GM23338 (cell line): ENCODE data around the gene TPP2. TPM values are rescaled to one million over a fixed set of nuclear protein-coding genes. Genes with fewer than 3 reads are reported as not detected.

Experiments used
- ATAC-seq: fragments of 200-7000 bp; cut with Tn5 transposase; 3 replicates; pipeline ENCODE4 v1.9.1; 2020
- DNase-seq: peaks from one replicate; pipeline ENCODE4 v3.0.0-alpha.2; 2015; ENCODE audit warnings: low spot score
- H2AFZ ChIP-seq: fragments of 200-600 bp; sonication (generic); 2 replicates; pipeline ENCODE4 v1.8.0; 2016; ENCODE audit warnings: antibody characterized with exemption, mild to moderate bottlenecking, moderate library complexity
- H3F3A ChIP-seq: fragments of 200-600 bp; sonication (generic); replicated peaks from 2 replicates; pipeline ENCODE4 v1.8.0; 2017; ENCODE audit warnings: antibody characterized with exemption, mixed run types, low read depth
- H3K27ac ChIP-seq: fragments of 200-600 bp; sonication (generic); 2 replicates; pipeline ENCODE4 v1.6.1; 2016; ENCODE audit warnings: low read depth
- H3K27me3 ChIP-seq: fragments of 200-600 bp; sonication (generic); 2 replicates; pipeline ENCODE4 v1.8.0; 2016; ENCODE audit warnings: mild to moderate bottlenecking, mixed run types, moderate library complexity; ENCODE audit not compliant: insufficient read depth
- H3K36me3 ChIP-seq: fragments of 200-600 bp; sonication (generic); 2 replicates; pipeline ENCODE4 v1.8.0; 2016; ENCODE audit warnings: mild to moderate bottlenecking; ENCODE audit not compliant: insufficient read depth
- H3K4me1 ChIP-seq: fragments of 200-600 bp; sonication (generic); 2 replicates; pipeline ENCODE4 v1.8.0; 2016; ENCODE audit warnings: mild to moderate bottlenecking, moderate library complexity; ENCODE audit not compliant: insufficient read depth
- H3K4me2 ChIP-seq: fragments of 200-600 bp; sonication (generic); 2 replicates; pipeline ENCODE4 v1.7.1; 2017; ENCODE audit warnings: mixed run types
- H3K4me3 ChIP-seq: fragments of 200-600 bp; sonication (generic); 2 replicates; pipeline ENCODE4 v1.6.1; 2016; ENCODE audit warnings: mixed run types
- H3K79me2 ChIP-seq: fragments of 200-600 bp; sonication (generic); replicated peaks from 2 replicates; pipeline ENCODE4 v1.8.0; 2017; ENCODE audit warnings: mild to moderate bottlenecking; ENCODE audit not compliant: insufficient read depth
- H3K9me2 ChIP-seq: fragments of 200-600 bp; sonication (generic); 2 replicates; pipeline ENCODE4 v1.8.0; 2017; ENCODE audit not compliant: insufficient read depth
- H4K20me1 ChIP-seq: fragments of 200-600 bp; sonication (generic); replicated peaks from 2 replicates; pipeline ENCODE4 v1.8.0; 2017; ENCODE audit warnings: mild to moderate bottlenecking; ENCODE audit not compliant: insufficient read depth
- H3K27ac Mint-ChIP-seq: 2 replicates; pipeline ENCODE4 v1.8.0; 2020; ENCODE audit warnings: inconsistent platforms, mild to moderate bottlenecking, moderate library complexity, mixed read lengths
- H3K27me3 Mint-ChIP-seq: 3 replicates; pipeline ENCODE4 v1.8.0; 2022; ENCODE audit warnings: low read depth, mild to moderate bottlenecking, moderate library complexity, mixed read lengths, inconsistent platforms; ENCODE audit not compliant: insufficient read depth, poor library complexity
- H3K36me3 Mint-ChIP-seq: 3 replicates; pipeline ENCODE4 v1.8.0; 2021; ENCODE audit warnings: low read depth, mild to moderate bottlenecking, inconsistent platforms, moderate library complexity, mixed read lengths
- H3K4me1 Mint-ChIP-seq: 3 replicates; pipeline ENCODE4 v1.8.0; 2020; ENCODE audit warnings: mild to moderate bottlenecking, inconsistent platforms, mixed read lengths
- H3K4me3 Mint-ChIP-seq: 3 replicates; pipeline ENCODE4 v1.8.0; 2021; ENCODE audit warnings: moderate library complexity, mild to moderate bottlenecking, inconsistent platforms, mixed read lengths
- H3K9me3 Mint-ChIP-seq: 3 replicates; pipeline ENCODE4 v1.8.0; 2020; ENCODE audit warnings: moderate library complexity, mild to moderate bottlenecking, inconsistent platforms, mixed read lengths
- CREB1 ChIP-seq: fragments of 250-450 bp; sonication (Bioruptor Pico); IDR thresholded peaks from 2 replicates; pipeline ENCODE4 v1.5.0; 2020; ENCODE audit warnings: low read depth, mild to moderate bottlenecking, moderate library complexity
- CTCF ChIP-seq, 2 experiments: fragments of 200-600 bp in 1 of 2; sonication (generic) in 1 of 2; conservative IDR thresholded peaks; 2 replicates each; pipeline versions ENCODE4 v1.5.1 to v1.6.1; 2016 to 2017; ENCODE audit warnings: antibody characterized with exemption in 2 of 2, low read depth in 2 of 2, mild to moderate bottlenecking in 2 of 2, moderate library complexity in 1 of 2
- EZH2 ChIP-seq: fragments of 200-600 bp; sonication (generic); IDR thresholded peaks from one replicate; pipeline ENCODE4 v1.8.0; 2017; ENCODE audit warnings: antibody characterized with exemption, mild to moderate bottlenecking, low read depth; ENCODE audit not compliant: unreplicated experiment
- NANOG ChIP-seq: IDR thresholded peaks from 2 replicates; pipeline ENCODE4 v1.6.1; 2016; ENCODE audit warnings: antibody characterized with exemption, borderline replicate concordance
- STAT1 ChIP-seq: IDR thresholded peaks from one replicate; pipeline ENCODE4 v1.6.1; 2016; ENCODE audit warnings: antibody characterized with exemption; ENCODE audit not compliant: unreplicated experiment
- ZNF331 ChIP-seq: fragments of 250-450 bp; sonication (Bioruptor Pico); IDR thresholded peaks from 2 replicates; pipeline ENCODE4 v1.5.0; 2020; ENCODE audit warnings: low read depth, mild to moderate bottlenecking, moderate library complexity
- polyA plus RNA-seq: library from polyadenylated mRNA; unstranded; fragments of >200 nt; fragmentation: Nextera tagmentation; extraction: Ambion mirVana; gene quantifications from 2 replicates; pipeline ENCODE4 v1.2.1, GENCODE V29; 2016
- total RNA-seq: library from RNA; depleted of rRNA; stranded (reverse); fragments of >200 nt; shearing (Covaris generic); gene quantifications from 2 replicates; pipeline ENCODE4 v1.2.3, GENCODE V29; 2014
- TF ChIP-seq, protein P1 (sequence below): fragments of 250-450 bp; sonication (Bioruptor Pico); IDR thresholded peaks from 2 replicates; pipeline ENCODE4 v1.5.0; 2020; ENCODE audit warnings: mild to moderate bottlenecking, moderate library complexity

The TPP2 gene
- total and polyA plus RNA-seq, 2 experiments from 2014 or later: 56.6 to 111 TPM

DNA sequence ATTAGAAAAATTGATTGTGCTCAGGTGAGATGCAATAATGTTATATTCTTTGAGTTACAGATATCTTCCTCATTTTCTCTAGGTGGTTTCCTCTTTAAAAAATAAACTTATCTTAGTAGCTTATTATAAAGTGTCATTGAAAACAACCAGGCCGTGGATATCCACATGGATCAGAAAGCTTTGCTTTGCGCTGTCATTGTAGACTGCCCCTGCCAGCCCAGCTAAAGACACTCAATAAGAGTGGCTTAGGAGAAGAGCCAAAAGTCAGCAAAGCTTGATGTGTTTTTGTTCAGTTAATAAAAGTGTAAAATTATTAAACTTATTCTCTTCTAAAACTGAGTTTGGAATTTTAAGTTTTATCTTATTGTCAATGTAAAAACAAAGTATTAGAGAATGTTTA is 34.4 kb downstream of the TPP2 start:
- Mint-ChIP-seq H3K27me3 (no peaks in the 10 kb centered on the region), H3K4me3 (no peak overlapping the region), H3K36me3 (peaks cover 76% of the 10 kb centered on the region), H3K9me3 (no peaks in the 10 kb centered on the region), H3K27ac (no peak overlapping the region), H3K4me1 (no peaks in the 10 kb centered on the region)
- Histone ChIP-seq H2AFZ (no peak overlapping the region), H4K20me1 (peaks cover 5% of the 10 kb centered on the region; the same call in 1 of the 2 replicates), H3K4me1 (no peaks in the 10 kb centered on the region), H3K79me2 (no peaks in the 10 kb centered on the region), H3K4me2 (no peak overlapping the region), H3F3A (no peaks in the 10 kb centered on the region), H3K27ac (no peak overlapping the region), H3K9me2 (no peaks in the 10 kb centered on the region), H3K27me3 (no peaks in the 10 kb centered on the region), H3K36me3 (peaks cover 80% of the 10 kb centered on the region), H3K4me3 (no peak overlapping the region)
- TF ChIP-seq EZH2 (no peak), NANOG (no peak), STAT1 (no peak), CREB1 (CRISPR knock-in tag) (no peak), ZNF331 (no peak)
- TF ChIP-seq, protein P1, sequence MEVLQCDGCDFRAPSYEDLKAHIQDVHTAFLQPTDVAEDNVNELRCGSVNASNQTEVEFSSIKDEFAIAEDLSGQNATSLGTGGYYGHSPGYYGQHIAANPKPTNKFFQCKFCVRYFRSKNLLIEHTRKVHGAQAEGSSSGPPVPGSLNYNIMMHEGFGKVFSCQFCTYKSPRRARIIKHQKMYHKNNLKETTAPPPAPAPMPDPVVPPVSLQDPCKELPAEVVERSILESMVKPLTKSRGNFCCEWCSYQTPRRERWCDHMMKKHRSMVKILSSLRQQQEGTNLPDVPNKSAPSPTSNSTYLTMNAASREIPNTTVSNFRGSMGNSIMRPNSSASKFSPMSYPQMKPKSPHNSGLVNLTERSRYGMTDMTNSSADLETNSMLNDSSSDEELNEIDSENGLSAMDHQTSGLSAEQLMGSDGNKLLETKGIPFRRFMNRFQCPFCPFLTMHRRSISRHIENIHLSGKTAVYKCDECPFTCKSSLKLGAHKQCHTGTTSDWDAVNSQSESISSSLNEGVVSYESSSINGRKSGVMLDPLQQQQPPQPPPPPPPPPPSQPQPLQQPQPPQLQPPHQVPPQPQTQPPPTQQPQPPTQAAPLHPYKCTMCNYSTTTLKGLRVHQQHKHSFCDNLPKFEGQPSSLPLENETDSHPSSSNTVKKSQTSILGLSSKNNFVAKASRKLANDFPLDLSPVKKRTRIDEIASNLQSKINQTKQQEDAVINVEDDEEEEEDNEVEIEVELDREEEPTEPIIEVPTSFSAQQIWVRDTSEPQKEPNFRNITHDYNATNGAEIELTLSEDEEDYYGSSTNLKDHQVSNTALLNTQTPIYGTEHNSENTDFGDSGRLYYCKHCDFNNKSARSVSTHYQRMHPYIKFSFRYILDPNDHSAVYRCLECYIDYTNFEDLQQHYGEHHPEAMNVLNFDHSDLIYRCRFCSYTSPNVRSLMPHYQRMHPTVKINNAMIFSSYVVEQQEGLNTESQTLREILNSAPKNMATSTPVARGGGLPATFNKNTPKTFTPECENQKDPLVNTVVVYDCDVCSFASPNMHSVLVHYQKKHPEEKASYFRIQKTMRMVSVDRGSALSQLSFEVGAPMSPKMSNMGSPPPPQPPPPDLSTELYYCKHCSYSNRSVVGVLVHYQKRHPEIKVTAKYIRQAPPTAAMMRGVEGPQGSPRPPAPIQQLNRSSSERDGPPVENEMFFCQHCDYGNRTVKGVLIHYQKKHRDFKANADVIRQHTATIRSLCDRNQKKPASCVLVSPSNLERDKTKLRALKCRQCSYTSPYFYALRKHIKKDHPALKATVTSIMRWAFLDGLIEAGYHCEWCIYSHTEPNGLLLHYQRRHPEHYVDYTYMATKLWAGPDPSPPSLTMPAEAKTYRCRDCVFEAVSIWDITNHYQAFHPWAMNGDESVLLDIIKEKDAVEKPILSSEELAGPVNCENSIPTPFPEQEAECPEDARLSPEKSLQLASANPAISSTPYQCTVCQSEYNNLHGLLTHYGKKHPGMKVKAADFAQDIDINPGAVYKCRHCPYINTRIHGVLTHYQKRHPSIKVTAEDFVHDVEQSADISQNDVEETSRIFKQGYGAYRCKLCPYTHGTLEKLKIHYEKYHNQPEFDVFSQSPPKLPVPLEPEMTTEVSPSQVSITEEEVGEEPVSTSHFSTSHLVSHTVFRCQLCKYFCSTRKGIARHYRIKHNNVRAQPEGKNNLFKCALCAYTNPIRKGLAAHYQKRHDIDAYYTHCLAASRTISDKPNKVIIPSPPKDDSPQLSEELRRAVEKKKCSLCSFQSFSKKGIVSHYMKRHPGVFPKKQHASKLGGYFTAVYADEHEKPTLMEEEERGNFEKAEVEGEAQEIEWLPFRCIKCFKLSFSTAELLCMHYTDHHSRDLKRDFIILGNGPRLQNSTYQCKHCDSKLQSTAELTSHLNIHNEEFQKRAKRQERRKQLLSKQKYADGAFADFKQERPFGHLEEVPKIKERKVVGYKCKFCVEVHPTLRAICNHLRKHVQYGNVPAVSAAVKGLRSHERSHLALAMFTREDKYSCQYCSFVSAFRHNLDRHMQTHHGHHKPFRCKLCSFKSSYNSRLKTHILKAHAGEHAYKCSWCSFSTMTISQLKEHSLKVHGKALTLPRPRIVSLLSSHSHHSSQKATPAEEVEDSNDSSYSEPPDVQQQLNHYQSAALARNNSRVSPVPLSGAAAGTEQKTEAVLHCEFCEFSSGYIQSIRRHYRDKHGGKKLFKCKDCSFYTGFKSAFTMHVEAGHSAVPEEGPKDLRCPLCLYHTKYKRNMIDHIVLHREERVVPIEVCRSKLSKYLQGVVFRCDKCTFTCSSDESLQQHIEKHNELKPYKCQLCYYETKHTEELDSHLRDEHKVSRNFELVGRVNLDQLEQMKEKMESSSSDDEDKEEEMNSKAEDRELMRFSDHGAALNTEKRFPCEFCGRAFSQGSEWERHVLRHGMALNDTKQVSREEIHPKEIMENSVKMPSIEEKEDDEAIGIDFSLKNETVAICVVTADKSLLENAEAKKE (CRISPR knock-in tag): no peak
- ATAC-seq (no peak), DNase-seq (no peak)

GRCh38 chr13:102638741-102639140 is 42.0 kb downstream of the TPP2 start:
- Histone ChIP-seq H4K20me1 (peaks cover 14% of the 10 kb centered on the region; the same call in 1 of the 2 replicates), H3K4me1 (no peaks in the 10 kb centered on the region), H3K79me2 (no peaks in the 10 kb centered on the region), H3F3A (no peaks in the 10 kb centered on the region), H3K27me3 (no peaks in the 10 kb centered on the region), H3K4me3 (no peak overlapping the region), H2AFZ (no peak overlapping the region), H3K27ac (no peak overlapping the region), H3K36me3 (peaks cover 57% of the 10 kb centered on the region), H3K4me2 (no peak overlapping the region), H3K9me2 (no peaks in the 10 kb centered on the region)
- Mint-ChIP-seq H3K4me3 (no peak overlapping the region), H3K27ac (no peak overlapping the region), H3K9me3 (no peaks in the 10 kb centered on the region), H3K36me3 (peaks cover 77% of the 10 kb centered on the region), H3K4me1 (no peaks in the 10 kb centered on the region), H3K27me3 (no peaks in the 10 kb centered on the region)
- DNase-seq (no peak), ATAC-seq (no peak)
- no peak for TF ChIP-seq ZNF331
- TF ChIP-seq CTCF (conservative IDR thresholded peaks at IDR 0.05; ENCODE audit: low read depth in 2 of 2): no peak
